Peyer's patch (tissue), 4 donors: ENCODE measurements around the gene CYP1A2. TPM values are rescaled to one million over a fixed set of nuclear protein-coding genes. Genes with fewer than 3 reads are reported as not detected.

Experiments used
- DNase-seq, 3 donors: peaks; one replicate each; pipeline ENCODE4 v3.0.0-alpha.2; 2017 to 2019
- H3K27ac ChIP-seq, 4 donors: fragments of 200-600 bp; sonication (generic); one replicate each; pipeline ENCODE4 v1.5.1; 2016 to 2019
- H3K27me3 ChIP-seq, 2 donors: fragments of 200-600 bp; sonication (generic); one replicate each; pipeline ENCODE4 v1.5.1; 2019
- H3K36me3 ChIP-seq, 3 donors: fragments of 200-600 bp; sonication (generic); one replicate each; pipeline ENCODE4 v1.5.1; 2016 to 2019
- H3K4me1 ChIP-seq, 4 donors: fragments of 200-600 bp; sonication (generic); one replicate each; pipeline ENCODE4 v1.5.1; 2016 to 2019
- H3K4me3 ChIP-seq, 4 donors: fragments of 200-600 bp; sonication (generic); 1 replicate in 3 of 4; 2 replicates in 1 of 4; pipeline ENCODE4 v1.5.1; 2016 to 2019; ENCODE audit warnings: mild to moderate bottlenecking in 1 of 4
- H3K9me3 ChIP-seq, 4 donors: fragments of 200-600 bp; sonication (generic); one replicate each; pipeline ENCODE4 v1.5.1; 2016 to 2019; ENCODE audit warnings: mild to moderate bottlenecking in 1 of 4
- CTCF ChIP-seq, 6 experiments: fragments of 450-650 bp in 4 of 6; fragments of 200-600 bp in 2 of 6; sonication (generic) in 1 of 6; IDR thresholded peaks; one replicate each; pipeline ENCODE4 v1.5.1; 2017 to 2019; ENCODE audit warnings: antibody characterized with exemption in 6 of 6, mild to moderate bottlenecking in 3 of 6, moderate library complexity in 1 of 6
- POLR2A ChIP-seq, 2 donors: fragments of 450-650 bp; IDR thresholded peaks; one replicate each; pipeline ENCODE4 v1.5.1; 2017; ENCODE audit warnings: antibody characterized with exemption in 2 of 2, mild to moderate bottlenecking in 2 of 2, moderate library complexity in 2 of 2
- total RNA-seq, 4 donors: library from RNA; depleted of rRNA; stranded (reverse); fragments of >200 nt; gene quantifications; one replicate each; pipeline ENCODE4 v1.1.0, GENCODE V29; 2016

CYP1A2 gene
- total RNA-seq, 4 donors from 2014 or later: not detected

DNA sequence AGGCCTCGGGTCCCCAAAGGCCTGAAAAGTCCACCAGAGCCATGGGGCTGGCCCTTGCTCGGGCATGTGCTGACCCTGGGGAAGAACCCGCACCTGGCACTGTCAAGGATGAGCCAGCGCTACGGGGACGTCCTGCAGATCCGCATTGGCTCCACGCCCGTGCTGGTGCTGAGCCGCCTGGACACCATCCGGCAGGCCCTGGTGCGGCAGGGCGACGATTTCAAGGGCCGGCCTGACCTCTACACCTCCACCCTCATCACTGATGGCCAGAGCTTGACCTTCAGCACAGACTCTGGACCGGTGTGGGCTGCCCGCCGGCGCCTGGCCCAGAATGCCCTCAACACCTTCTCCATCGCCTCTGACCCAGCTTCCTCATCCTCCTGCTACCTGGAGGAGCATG, 1.2 kb downstream of the CYP1A2 start:
- no peak overlapping the region for H3K27ac ChIP-seq
- H3K4me3 ChIP-seq: no peak overlapping the region
- TF ChIP-seq POLR2A (IDR thresholded peaks at IDR 0.05): no peak
- no peak for TF ChIP-seq CTCF (IDR thresholded peaks at IDR 0.05)
- no peaks in the 10 kb centered on the region for H3K27me3 ChIP-seq
- H3K4me1 ChIP-seq: no peaks in the 10 kb centered on the region
- H3K9me3 ChIP-seq: no peaks in the 10 kb centered on the region
- H3K36me3 ChIP-seq: no peaks in the 10 kb centered on the region
- no peak for DNase-seq

DNA sequence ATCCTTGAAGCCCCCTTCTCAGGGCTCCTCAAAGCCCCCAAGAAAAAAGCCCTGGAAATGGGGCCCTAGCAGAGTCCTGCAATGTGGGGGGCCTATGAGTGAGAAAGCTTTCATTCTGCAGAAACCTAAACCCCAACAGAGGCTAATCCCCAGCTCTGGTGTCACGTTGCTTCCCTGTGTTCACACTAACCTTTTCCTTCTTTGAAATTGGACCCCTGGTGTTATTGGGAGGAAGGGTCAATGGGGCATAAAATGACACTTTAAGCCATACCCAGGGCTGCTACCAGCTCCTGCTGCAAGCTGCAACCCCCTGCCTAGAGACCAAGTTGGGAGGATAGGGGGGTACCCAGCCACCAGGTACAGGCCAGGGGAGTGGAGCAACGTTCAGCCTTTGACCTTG, 2.1 kb downstream of the CYP1A2 start:
- Histone ChIP-seq H3K27me3 (no peaks in the 10 kb centered on the region), H3K4me3 (no peak overlapping the region), H3K36me3 (no peaks in the 10 kb centered on the region), H3K4me1 (no peaks in the 10 kb centered on the region), H3K9me3 (no peaks in the 10 kb centered on the region), H3K27ac (no peak overlapping the region)
- TF ChIP-seq POLR2A (IDR thresholded peaks at IDR 0.05) (no peak), CTCF (IDR thresholded peaks at IDR 0.05) (no peak)
- no peak for DNase-seq

DNA sequence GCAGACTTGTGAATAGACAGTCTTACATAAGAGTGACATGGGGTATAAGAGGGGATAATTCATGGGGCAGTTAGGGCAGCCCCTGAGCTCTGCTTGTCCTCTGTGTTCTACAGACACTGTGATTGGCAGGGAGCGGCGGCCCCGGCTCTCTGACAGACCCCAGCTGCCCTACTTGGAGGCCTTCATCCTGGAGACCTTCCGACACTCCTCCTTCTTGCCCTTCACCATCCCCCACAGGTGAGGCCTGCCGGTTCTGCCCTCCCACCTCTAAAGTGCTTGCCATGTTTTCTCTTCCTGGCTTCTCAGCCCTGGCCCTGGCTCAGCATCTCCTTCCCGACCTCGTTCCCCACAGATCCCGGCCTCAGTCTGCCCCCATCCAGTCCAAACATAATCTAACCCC, 3.4 kb downstream of the CYP1A2 start:
- H3K4me3 ChIP-seq: no peak overlapping the region
- H3K9me3 ChIP-seq: no peaks in the 10 kb centered on the region
- TF ChIP-seq CTCF (IDR thresholded peaks at IDR 0.05): no peak
- no peak for TF ChIP-seq POLR2A (IDR thresholded peaks at IDR 0.05)
- no peaks in the 10 kb centered on the region for H3K27me3 ChIP-seq
- no peaks in the 10 kb centered on the region for H3K36me3 ChIP-seq
- no peak overlapping the region for H3K27ac ChIP-seq
- H3K4me1 ChIP-seq: no peaks in the 10 kb centered on the region
- DNase-seq: no peak

DNA sequence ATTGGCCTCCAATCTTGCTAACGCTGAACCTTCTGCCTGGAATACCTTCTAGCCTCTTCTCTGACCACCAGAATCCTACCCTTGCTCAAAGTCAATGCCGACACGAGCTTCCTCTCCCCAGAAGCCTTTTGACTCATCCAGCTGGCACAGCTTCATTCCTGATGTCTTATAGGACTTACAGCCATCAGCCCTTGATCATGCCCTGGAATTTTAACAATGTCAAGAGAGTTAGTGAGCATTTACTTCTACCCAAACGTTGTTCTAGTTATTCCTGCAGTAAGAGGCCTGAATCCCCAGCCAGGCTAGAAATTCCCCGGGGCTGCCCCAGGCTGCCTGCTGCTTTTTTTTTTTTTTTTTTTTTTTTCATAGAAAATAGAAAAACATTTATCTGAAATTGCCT, 3.9 kb downstream of the CYP1A2 start:
- no peaks in the 10 kb centered on the region for H3K9me3 ChIP-seq
- H3K27me3 ChIP-seq: no peaks in the 10 kb centered on the region
- H3K4me1 ChIP-seq: no peaks in the 10 kb centered on the region
- TF ChIP-seq CTCF (IDR thresholded peaks at IDR 0.05) (no peak), POLR2A (IDR thresholded peaks at IDR 0.05) (no peak)
- H3K27ac ChIP-seq: no peak overlapping the region
- no peak overlapping the region for H3K4me3 ChIP-seq
- no peak for DNase-seq
- no peaks in the 10 kb centered on the region for H3K36me3 ChIP-seq

GRCh38 chr15:74754593-74755215, 6.1 kb downstream of the CYP1A2 start:
- no peak for DNase-seq
- no peaks in the 10 kb centered on the region for H3K27me3 ChIP-seq
- no peaks in the 10 kb centered on the region for H3K9me3 ChIP-seq
- no peaks in the 10 kb centered on the region for H3K36me3 ChIP-seq
- no peaks in the 10 kb centered on the region for H3K4me1 ChIP-seq
- H3K4me3 ChIP-seq: no peak overlapping the region
- no peak for TF ChIP-seq POLR2A (IDR thresholded peaks at IDR 0.05)
- H3K27ac ChIP-seq: no peak overlapping the region

GRCh38 chr15:74758736-74759135, 10.1 kb downstream of the CYP1A2 start:
- H3K9me3 ChIP-seq: no peaks in the 10 kb centered on the region
- H3K36me3 ChIP-seq: no peaks in the 10 kb centered on the region
- H3K27me3 ChIP-seq: no peaks in the 10 kb centered on the region
- no peak for DNase-seq
- H3K4me3 ChIP-seq: no peak overlapping the region
- H3K4me1 ChIP-seq: no peaks in the 10 kb centered on the region
- TF ChIP-seq CTCF (IDR thresholded peaks at IDR 0.05) (no peak), POLR2A (IDR thresholded peaks at IDR 0.05) (no peak)
- H3K27ac ChIP-seq: no peak overlapping the region
